MM.1S (cell line): ENCODE measurements around the gene WBP1L.
"Not testable (repeated sequence)": the region's sequence is repeated elsewhere in the genome, so short reads cannot be mapped to it uniquely, and the experiment has no call there.

ENCODE experiments used
- DNase-seq: peaks from one replicate; pipeline ENCODE4 v3.0.0-alpha.2; 2015
- H2AFZ ChIP-seq: fragments of 300-600 bp; sonication (generic); 2 replicates; pipeline ENCODE4 v1.6.0; 2016; ENCODE audit warnings: antibody characterized with exemption, low read length
- H3F3A ChIP-seq: fragments of 300-600 bp; sonication (generic); 2 replicates; pipeline ENCODE4 v1.6.1; 2016; ENCODE audit warnings: mild to moderate bottlenecking, antibody characterized with exemption, low read length, moderate library complexity, mixed read lengths; ENCODE audit not compliant: insufficient read depth
- H3K27ac ChIP-seq: fragments of 300-600 bp; sonication (generic); 2 replicates; pipeline ENCODE4 v1.5.1; 2016; ENCODE audit warnings: mild to moderate bottlenecking, low read length
- H3K27me3 ChIP-seq: fragments of 300-600 bp; sonication (generic); replicated peaks from 2 replicates; pipeline ENCODE4 v1.6.0; 2016; ENCODE audit warnings: low read length; ENCODE audit not compliant: insufficient read depth
- H3K36me3 ChIP-seq: fragments of 300-600 bp; sonication (generic); replicated peaks from 2 replicates; pipeline ENCODE4 v1.6.1; 2016; ENCODE audit warnings: mild to moderate bottlenecking, low read length, mixed read lengths; ENCODE audit not compliant: insufficient read depth
- H3K4me1 ChIP-seq: fragments of 300-600 bp; sonication (generic); 2 replicates; pipeline ENCODE4 v1.6.1; 2016; ENCODE audit warnings: low read length, mixed read lengths
- H3K4me2 ChIP-seq: fragments of 300-600 bp; sonication (generic); 2 replicates; pipeline ENCODE4 v1.6.0; 2016; ENCODE audit warnings: low read depth, low read length
- H3K4me3 ChIP-seq: fragments of 300-600 bp; sonication (generic); 2 replicates; pipeline ENCODE4 v1.5.1; 2016; ENCODE audit warnings: low read length, mixed read lengths
- H3K79me2 ChIP-seq: fragments of 300-600 bp; sonication (generic); 2 replicates; pipeline ENCODE4 v1.6.1; 2016; ENCODE audit warnings: mixed run types, low read length, mixed read lengths
- H3K9ac ChIP-seq: fragments of 300-600 bp; sonication (generic); 2 replicates; pipeline ENCODE4 v1.6.1; 2016; ENCODE audit warnings: low read length, mixed read lengths
- H3K9me2 ChIP-seq: fragments of 300-600 bp; sonication (generic); replicated peaks from 2 replicates; pipeline ENCODE4 v1.6.1; 2016; ENCODE audit warnings: mild to moderate bottlenecking, low read length, mixed read lengths; ENCODE audit not compliant: insufficient read depth
- H3K9me3 ChIP-seq: fragments of 300-600 bp; sonication (generic); replicated peaks from 2 replicates; pipeline ENCODE4 v1.6.1; 2016; ENCODE audit warnings: mild to moderate bottlenecking, low read length, mixed read lengths; ENCODE audit not compliant: insufficient read depth
- H4K20me1 ChIP-seq: fragments of 300-600 bp; sonication (generic); 2 replicates; pipeline ENCODE4 v1.6.1; 2016; ENCODE audit warnings: mild to moderate bottlenecking, low read length, moderate library complexity, mixed read lengths; ENCODE audit not compliant: insufficient read depth
- CTCF ChIP-seq: fragments of 300-600 bp; sonication (generic); IDR thresholded peaks from 2 replicates; pipeline ENCODE4 v1.5.1; 2016; ENCODE audit warnings: antibody characterized with exemption, low read length, mixed read lengths
- EZH2 ChIP-seq: fragments of 300-600 bp; sonication (generic); optimal IDR thresholded peaks from 2 replicates; pipeline ENCODE3; 2017; ENCODE audit warnings: low read depth, mild to moderate bottlenecking, antibody characterized with exemption, low read length, mixed read lengths
- EZH2phosphoT487 ChIP-seq: fragments of 300-600 bp; sonication (generic); IDR thresholded peaks from 2 replicates; pipeline ENCODE4 v1.6.1; 2018; ENCODE audit warnings: antibody characterized with exemption, low read length

Gene WBP1L

GRCh38 chr10:102817175-102817574 lies 73.4 kb downstream of the WBP1L start:
- no peaks in the 10 kb centered on the region for H3K4me1 ChIP-seq
- H3K79me2 ChIP-seq = no peaks in the 10 kb centered on the region
- no peak for DNase-seq
- H3K4me2 ChIP-seq = no peak overlapping the region
- H3K36me3 ChIP-seq = no peaks in the 10 kb centered on the region
- H3K9me2 ChIP-seq = no peaks in the 10 kb centered on the region
- no peak overlapping the region for H3K27ac ChIP-seq
- no peak overlapping the region for H2AFZ ChIP-seq
- no peak overlapping the region for H3K4me3 ChIP-seq
- H3K27me3 ChIP-seq = no peaks in the 10 kb centered on the region
- H4K20me1 ChIP-seq = no peaks in the 10 kb centered on the region
- no peaks in the 10 kb centered on the region for H3K9me3 ChIP-seq
- no peak for TF ChIP-seq CTCF
- TF ChIP-seq EZH2 = no peak
- no peak for TF ChIP-seq EZH2phosphoT487
- H3F3A ChIP-seq = no peaks in the 10 kb centered on the region
- no peak overlapping the region for H3K9ac ChIP-seq

GRCh38 chr10:102819054-102819453 lies 75.3 kb downstream of the WBP1L start:
- Histone ChIP-seq H3K79me2 (no peaks in the 10 kb centered on the region), H3K9me2 (no peaks in the 10 kb centered on the region), H4K20me1 (no peaks in the 10 kb centered on the region), H3K9ac (no peak overlapping the region), H3K4me1 (no peaks in the 10 kb centered on the region), H3K4me3 (no peak overlapping the region), H3K9me3 (no peaks in the 10 kb centered on the region), H3F3A (no peaks in the 10 kb centered on the region), H3K27ac (no peak overlapping the region), H3K36me3 (no peaks in the 10 kb centered on the region), H3K27me3 (no peaks in the 10 kb centered on the region), H2AFZ (no peak overlapping the region), H3K4me2 (no peak overlapping the region)
- no peak for TF ChIP-seq CTCF
- no peak for TF ChIP-seq EZH2phosphoT487
- no peak for TF ChIP-seq EZH2
- DNase-seq = no peak

DNA sequence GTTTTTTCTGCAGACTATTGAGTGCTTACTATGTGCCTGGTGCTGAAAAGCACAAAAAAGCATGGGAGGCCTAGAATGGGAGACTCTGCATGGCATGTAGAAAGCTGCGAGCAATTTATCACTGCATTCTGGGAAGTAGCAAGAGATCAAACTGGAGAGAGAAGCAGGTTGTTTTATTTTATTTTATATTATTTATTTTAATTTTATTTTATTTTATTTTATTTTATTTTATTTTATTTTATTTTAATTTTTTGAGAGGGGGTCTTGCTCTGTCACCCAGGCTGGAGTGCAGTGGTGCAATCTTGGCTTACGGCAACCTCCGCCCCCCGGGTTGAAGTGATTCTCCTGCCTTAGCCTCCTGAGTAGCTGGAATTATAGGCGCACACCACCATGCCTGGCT lies 76.3 kb downstream of the WBP1L start:
- H3K36me3 ChIP-seq, H3K4me2 ChIP-seq, H4K20me1 ChIP-seq, H3F3A ChIP-seq, H2AFZ ChIP-seq, H3K79me2 ChIP-seq, H3K4me1 ChIP-seq, H3K9me3 ChIP-seq, H3K9me2 ChIP-seq, H3K4me3 ChIP-seq, H3K9ac ChIP-seq, H3K27ac ChIP-seq, DNase-seq, H3K27me3 ChIP-seq: not testable (repeated sequence)

- Histone ChIP-seq H2AFZ (no peak overlapping the region), H3K36me3 (no peaks in the 10 kb centered on the region), H3K27me3 (no peaks in the 10 kb centered on the region), H3K79me2 (no peaks in the 10 kb centered on the region), H3F3A (no peaks in the 10 kb centered on the region), H3K9ac (no peak overlapping the region), H3K27ac (no peak overlapping the region), H3K9me2 (no peaks in the 10 kb centered on the region), H3K4me1 (no peaks in the 10 kb centered on the region), H3K9me3 (no peaks in the 10 kb centered on the region), H4K20me1 (no peaks in the 10 kb centered on the region), H3K4me2 (no peak overlapping the region), H3K4me3 (no peak overlapping the region)
- no peak for DNase-seq
- TF ChIP-seq EZH2phosphoT487 (no peak), EZH2 (no peak), CTCF (no peak)
Observed at GRCh38 chr10:102822222-102822621, 78.5 kb downstream of the WBP1L start.
